ENCODE data around the gene M1AP.

GRCh38 chr2:74599676-74600075 lies 48.5 kb downstream of the M1AP start:
- TF ChIP-seq, protein P1, sequence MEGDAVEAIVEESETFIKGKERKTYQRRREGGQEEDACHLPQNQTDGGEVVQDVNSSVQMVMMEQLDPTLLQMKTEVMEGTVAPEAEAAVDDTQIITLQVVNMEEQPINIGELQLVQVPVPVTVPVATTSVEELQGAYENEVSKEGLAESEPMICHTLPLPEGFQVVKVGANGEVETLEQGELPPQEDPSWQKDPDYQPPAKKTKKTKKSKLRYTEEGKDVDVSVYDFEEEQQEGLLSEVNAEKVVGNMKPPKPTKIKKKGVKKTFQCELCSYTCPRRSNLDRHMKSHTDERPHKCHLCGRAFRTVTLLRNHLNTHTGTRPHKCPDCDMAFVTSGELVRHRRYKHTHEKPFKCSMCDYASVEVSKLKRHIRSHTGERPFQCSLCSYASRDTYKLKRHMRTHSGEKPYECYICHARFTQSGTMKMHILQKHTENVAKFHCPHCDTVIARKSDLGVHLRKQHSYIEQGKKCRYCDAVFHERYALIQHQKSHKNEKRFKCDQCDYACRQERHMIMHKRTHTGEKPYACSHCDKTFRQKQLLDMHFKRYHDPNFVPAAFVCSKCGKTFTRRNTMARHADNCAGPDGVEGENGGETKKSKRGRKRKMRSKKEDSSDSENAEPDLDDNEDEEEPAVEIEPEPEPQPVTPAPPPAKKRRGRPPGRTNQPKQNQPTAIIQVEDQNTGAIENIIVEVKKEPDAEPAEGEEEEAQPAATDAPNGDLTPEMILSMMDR (IDR thresholded peaks at IDR 0.05) = no peak
- no peak for TF ChIP-seq POLR2A (IDR thresholded peaks at IDR 0.05)
